Endothelial cell of umbilical vein (primary cell): ENCODE measurements around the gene ZGLP1. TPM values are rescaled to one million over a fixed set of nuclear protein-coding genes. Genes with fewer than 3 reads are reported as not detected.
A peak's percentile ranks its signal among the peaks of the same experiment; 100 is the strongest.

Experiments used
- BruUV-seq: library from RNA; stranded (reverse); fragments of 400-500 nt; replicated peaks from 2 replicates; lab custom pipeline; 2021; lab: Mats Ljungman, UMichigan
- CTCF ChIA-PET: fragments of 300-600, 350-600 bp; sonication (Branson Sonifier 250); formaldehyde crosslinking; loops from one replicate; lab custom pipeline; 2021; ENCODE audit warnings: antibody characterized with exemption, inconsistent platforms; lab: Charles Lee
- POLR2A ChIA-PET: fragments of 300-600, 350-600 bp; sonication (Branson Sonifier 250); formaldehyde crosslinking; loops from one replicate; lab custom pipeline; 2021; ENCODE audit warnings: antibody characterized with exemption, inconsistent platforms; lab: Charles Lee
- DNase-seq: peaks from one replicate; pipeline ENCODE4 v3.0.0-alpha.2; 2011; ENCODE audit warnings: low read depth, low spot score
- FAIRE-seq: peaks from 2 replicates; lab custom pipeline; 2011; peaks lifted over from hg19 to GRCh38; lab: Jason Lieb, UNC
- H2AFZ ChIP-seq: 2 replicates; pipeline ENCODE4 v1.6.0; 2012; ENCODE audit warnings: low read depth, low read length, control low read depth, inconsistent platforms
- H3K27ac ChIP-seq: 2 replicates; pipeline ENCODE4 v1.5.1; 2011; ENCODE audit warnings: low read depth, mild to moderate bottlenecking, control low read depth, low read length, moderate library complexity; ENCODE audit not compliant: insufficient read depth
- H3K27me3 ChIP-seq, 2 experiments: 2 replicates each; pipeline versions ENCODE4 v1.6.0 to v1.6.1; 2011; ENCODE audit warnings: low read length in 2 of 2, mixed read lengths in 1 of 2; ENCODE audit not compliant: control insufficient read depth in 2 of 2, insufficient read depth in 2 of 2
- H3K36me3 ChIP-seq, 2 experiments: 2 replicates in 1 of 2; 3 replicates in 1 of 2; pipeline ENCODE4 v1.5.1; 2011; ENCODE audit warnings: low read length in 2 of 2, mild to moderate bottlenecking in 1 of 2, moderate library complexity in 1 of 2; ENCODE audit not compliant: control insufficient read depth in 2 of 2, insufficient read depth in 2 of 2; ENCODE audit errors: extremely low read depth in 1 of 2
- H3K4me1 ChIP-seq: 3 replicates; pipeline ENCODE4 v1.5.1; 2011; ENCODE audit warnings: mild to moderate bottlenecking, low read length; ENCODE audit not compliant: control insufficient read depth, insufficient read depth; ENCODE audit errors: extremely low read depth
- H3K4me2 ChIP-seq: 2 replicates; pipeline ENCODE4 v1.6.1; 2011; ENCODE audit warnings: low read length, control low read depth, mixed read lengths; ENCODE audit not compliant: insufficient read depth
- H3K4me3 ChIP-seq, 3 experiments: fragments of 200-600 bp in 1 of 3; sonication (generic), shearing (Covaris generic) in 1 of 3; replicated peaks in 1 of 3; 2 replicates each; pipeline ENCODE4 v1.5.1; 2011 to 2016; ENCODE audit warnings: control low read depth in 3 of 3, low read length in 3 of 3, mild to moderate bottlenecking in 2 of 3, inconsistent platforms in 1 of 3, low read depth in 1 of 3, moderate library complexity in 1 of 3; ENCODE audit not compliant: insufficient read depth in 1 of 3
- H3K79me2 ChIP-seq: 2 replicates; pipeline ENCODE4 v1.6.0; 2012; ENCODE audit warnings: low read length, inconsistent platforms; ENCODE audit not compliant: control insufficient read depth, insufficient read depth
- H3K9ac ChIP-seq: replicated peaks from 2 replicates; pipeline ENCODE3; 2011; ENCODE audit warnings: low read length, control low read depth; ENCODE audit not compliant: insufficient read depth; ENCODE audit errors: extremely low read depth
- H3K9me1 ChIP-seq: replicated peaks from 3 replicates; pipeline ENCODE4 v1.6.0; 2011; ENCODE audit warnings: mild to moderate bottlenecking, low read length; ENCODE audit not compliant: control insufficient read depth, insufficient read depth; ENCODE audit errors: extremely low read depth
- H3K9me3 ChIP-seq: replicated peaks from 2 replicates; pipeline ENCODE4 v1.5.1; 2012; ENCODE audit warnings: low read length, inconsistent platforms; ENCODE audit not compliant: control insufficient read depth, insufficient read depth
- H4K20me1 ChIP-seq: replicated peaks from 2 replicates; pipeline ENCODE3; 2011; ENCODE audit warnings: mild to moderate bottlenecking, low read length; ENCODE audit not compliant: control insufficient read depth, insufficient read depth; ENCODE audit errors: extremely low read depth
- EZH2 ChIP-seq: IDR thresholded peaks from 2 replicates; pipeline ENCODE4 v1.6.1; 2012; ENCODE audit warnings: borderline replicate concordance, low read depth, mild to moderate bottlenecking, moderate library complexity, low read length, inconsistent platforms; ENCODE audit not compliant: severe bottlenecking
- FOS ChIP-seq: IDR thresholded peaks from 2 replicates; pipeline ENCODE4 v1.6.1; 2011; ENCODE audit warnings: mild to moderate bottlenecking, low read length, moderate library complexity, borderline replicate concordance; ENCODE audit not compliant: insufficient read depth
- GATA2 ChIP-seq: IDR thresholded peaks from 2 replicates; pipeline ENCODE4 v1.7.0; 2011; ENCODE audit warnings: low read depth, mild to moderate bottlenecking, moderate library complexity, mixed read lengths, low read length; ENCODE audit not compliant: insufficient read length, insufficient read depth
- JUN ChIP-seq: IDR thresholded peaks from 2 replicates; pipeline ENCODE4 v1.6.1; 2011; ENCODE audit warnings: borderline replicate concordance, low read depth; ENCODE audit not compliant: insufficient read length, insufficient read depth
- MYC ChIP-seq: IDR thresholded peaks from one replicate; pipeline ENCODE4 v1.6.1; 2011; ENCODE audit warnings: mild to moderate bottlenecking, low read depth, low read length
- POLR2A ChIP-seq: IDR thresholded peaks from 2 replicates; pipeline ENCODE4 v1.6.1; 2012; ENCODE audit warnings: low read depth, mild to moderate bottlenecking, control low read depth, low read length
- POLR2AphosphoS5 ChIP-seq: IDR thresholded peaks from 2 replicates; pipeline ENCODE4 v1.6.1; 2012; ENCODE audit warnings: low read depth, mild to moderate bottlenecking, control low read depth, low read length, moderate library complexity; ENCODE audit not compliant: insufficient read depth
- dilution Hi-C: fragments of 300-500 bp; cut with MboI; formaldehyde crosslinking; loops from one replicate; pipeline ENCODE4 v1.15.0; 2019; ENCODE audit warnings: low sequenced_read_pairs; ENCODE audit not compliant: extremely low pct_ligation_motif_present
- intact Hi-C: fragments of 100-400 bp; cut with micrococcal nuclease; formaldehyde crosslinking; loops from one replicate; pipeline ENCODE4 v1.10.0; 2022
- polyA plus RNA-seq, 4 experiments: library from polyadenylated mRNA; depleted of rRNA in 3 of 4; stranded (reverse) in 3 of 4; unstranded in 1 of 4; fragments of >200 nt; gene quantifications; 2 replicates each; pipeline versions ENCODE4 v1.2.1 to v1.2.3, GENCODE V29; 2011 to 2012; ENCODE audit warnings: missing spikeins in 1 of 4
- total RNA-seq: library from RNA; stranded (reverse); gene quantifications from 2 replicates; pipeline ENCODE4 v1.2.3, GENCODE V29; 2021
- TF ChIP-seq, protein P1 (sequence below): IDR thresholded peaks from 2 replicates; pipeline ENCODE4 v1.6.1; 2011; ENCODE audit not compliant: insufficient read depth, insufficient read length
- TF ChIP-seq, protein P2 (sequence below), 2 donors: IDR thresholded peaks; 1 replicate in 1 of 2; 2 replicates in 1 of 2; pipeline ENCODE4 v1.5.1; 2011; ENCODE audit warnings: low read length in 2 of 2, mild to moderate bottlenecking in 2 of 2, moderate library complexity in 2 of 2, control low read depth in 1 of 2, inconsistent platforms in 1 of 2, low read depth in 1 of 2; ENCODE audit not compliant: insufficient read depth in 1 of 2; ENCODE audit errors: extremely low read depth in 1 of 2

ZGLP1 gene
- total and polyA plus RNA-seq, 2 donors (not counting 3 experiments of a cell fraction or from before 2014, with no cell fraction given): 1.6 to 2.9 TPM

DNA sequence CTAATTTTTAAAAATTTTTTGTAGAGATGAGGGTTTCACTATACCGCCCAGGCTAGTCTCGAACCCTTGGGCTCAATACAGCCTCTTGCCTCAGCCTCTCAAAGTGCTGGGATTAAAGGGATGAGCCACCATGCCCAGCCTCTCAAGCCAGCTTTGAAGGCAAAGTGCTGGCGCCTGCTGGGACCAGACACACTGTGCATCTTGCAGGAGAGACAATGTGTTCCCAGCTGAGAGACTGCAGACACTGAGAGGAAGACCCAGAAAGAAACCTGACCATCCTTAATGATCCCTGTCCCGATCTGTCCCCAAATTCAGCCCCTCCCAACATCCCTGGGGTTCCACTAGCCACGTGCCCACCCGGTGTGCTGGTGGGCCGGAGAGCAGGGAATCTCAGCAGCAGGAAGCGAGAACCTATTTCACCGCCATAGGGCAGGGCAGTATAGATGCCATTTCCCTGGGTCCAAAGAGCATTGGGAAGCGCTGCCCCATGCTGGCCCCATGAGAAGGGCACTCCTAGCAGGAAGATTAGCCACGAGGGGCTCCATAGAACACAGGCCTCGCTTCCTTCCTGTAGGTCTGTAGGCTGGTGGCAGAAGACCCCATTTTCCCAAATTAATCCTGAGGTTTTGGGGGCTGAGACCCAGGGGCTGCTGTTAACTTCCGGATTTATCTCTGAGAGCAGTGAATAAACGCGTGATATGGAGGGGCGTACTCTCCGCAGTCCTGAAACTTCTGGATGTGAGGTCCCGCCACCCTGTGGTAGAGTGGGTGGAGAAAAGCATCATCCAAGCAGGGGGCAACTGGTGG, 22.7 kb upstream of the ZGLP1 start:
- TF ChIP-seq, protein P1, sequence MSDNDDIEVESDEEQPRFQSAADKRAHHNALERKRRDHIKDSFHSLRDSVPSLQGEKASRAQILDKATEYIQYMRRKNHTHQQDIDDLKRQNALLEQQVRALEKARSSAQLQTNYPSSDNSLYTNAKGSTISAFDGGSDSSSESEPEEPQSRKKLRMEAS: no peak
- TF ChIP-seq EZH2: no peak
- no peak for TF ChIP-seq POLR2A
- no peak for TF ChIP-seq GATA2
- no peak for TF ChIP-seq JUN
- TF ChIP-seq FOS: no peak
- no peak for TF ChIP-seq MYC
- TF ChIP-seq, protein P2, sequence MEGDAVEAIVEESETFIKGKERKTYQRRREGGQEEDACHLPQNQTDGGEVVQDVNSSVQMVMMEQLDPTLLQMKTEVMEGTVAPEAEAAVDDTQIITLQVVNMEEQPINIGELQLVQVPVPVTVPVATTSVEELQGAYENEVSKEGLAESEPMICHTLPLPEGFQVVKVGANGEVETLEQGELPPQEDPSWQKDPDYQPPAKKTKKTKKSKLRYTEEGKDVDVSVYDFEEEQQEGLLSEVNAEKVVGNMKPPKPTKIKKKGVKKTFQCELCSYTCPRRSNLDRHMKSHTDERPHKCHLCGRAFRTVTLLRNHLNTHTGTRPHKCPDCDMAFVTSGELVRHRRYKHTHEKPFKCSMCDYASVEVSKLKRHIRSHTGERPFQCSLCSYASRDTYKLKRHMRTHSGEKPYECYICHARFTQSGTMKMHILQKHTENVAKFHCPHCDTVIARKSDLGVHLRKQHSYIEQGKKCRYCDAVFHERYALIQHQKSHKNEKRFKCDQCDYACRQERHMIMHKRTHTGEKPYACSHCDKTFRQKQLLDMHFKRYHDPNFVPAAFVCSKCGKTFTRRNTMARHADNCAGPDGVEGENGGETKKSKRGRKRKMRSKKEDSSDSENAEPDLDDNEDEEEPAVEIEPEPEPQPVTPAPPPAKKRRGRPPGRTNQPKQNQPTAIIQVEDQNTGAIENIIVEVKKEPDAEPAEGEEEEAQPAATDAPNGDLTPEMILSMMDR (IDR thresholded peaks at IDR 0.05; ENCODE audit: extremely low read depth in 1 of 2, insufficient read depth in 1 of 2, low read depth in 1 of 2, low read length in 2 of 2): no peak
- no peak for TF ChIP-seq POLR2AphosphoS5
- BruUV-seq: TSS peak; percentile 18
- no peaks in the 10 kb centered on the region for H3K9me3 ChIP-seq
- intact Hi-C loops (loop anchor here (2.0 to 5.0 kb wide), 2 partner anchors 16 to 80 kb away; partner anchors contain the start of genes FDX2 and MRPL4), dilution Hi-C loops (no loop called here)
- no peak for DNase-seq
- H3K27me3 ChIP-seq: no peaks in the 10 kb centered on the region
- CTCF ChIA-PET: interaction anchor here (0.8 to 3.5 kb wide), 6 partner anchors 13 to 63 kb away, joined by 3 to 23 read pairs (median 5); partner anchors contain the start of gene ICAM1
- H2AFZ ChIP-seq: no peak overlapping the region
- no peaks in the 10 kb centered on the region for H4K20me1 ChIP-seq
- peak overlapping the region; percentile 0 to 71 (median 31) for H3K4me3 ChIP-seq
- H3K4me2 ChIP-seq: peak overlapping the region; percentile 10
- peak overlapping the region; percentile 95 for H3K9ac ChIP-seq
- H3K4me1 ChIP-seq: peaks cover 16% of the 10 kb centered on the region
- POLR2A ChIA-PET: interaction anchor here (1.8 to 2.2 kb wide), 2 partner anchors 9 to 61 kb away, joined by 4 to 13 read pairs; partner anchors contain the start of gene ICAM1
- peaks cover 5 to 20% of the 10 kb centered on the region in 2 experiments for H3K36me3 ChIP-seq
- FAIRE-seq: no peak
- peaks cover 26% of the 10 kb centered on the region for H3K79me2 ChIP-seq
- H3K27ac ChIP-seq: no peak overlapping the region
- H3K9me1 ChIP-seq: no peaks in the 10 kb centered on the region
